Mesenchymal stem cell (in vitro differentiated cells and primary cell): Measurements from ENCODE around the gene PRKD2.

Experiments used
- DNase-seq: peaks from one replicate; pipeline ENCODE4 v3.0.0-alpha.2; 2013
- H2AFZ ChIP-seq: one replicate; pipeline ENCODE4 v1.6.1; 2013; ENCODE audit warnings: low read depth, mild to moderate bottlenecking, control low read depth, inconsistent platforms, low read length, moderate library complexity
- H2AK5ac ChIP-seq: 2 replicates; pipeline ENCODE4 v1.6.1; 2013; ENCODE audit warnings: low read length, moderate library complexity, mild to moderate bottlenecking, inconsistent platforms; ENCODE audit not compliant: severe bottlenecking
- H2BK120ac ChIP-seq: one replicate; pipeline ENCODE4 v1.6.1; 2013; ENCODE audit warnings: low read depth, mild to moderate bottlenecking, inconsistent platforms, low read length, moderate library complexity
- H2BK12ac ChIP-seq, 2 experiments: one replicate each; pipeline ENCODE4 v1.6.1; 2013; ENCODE audit warnings: inconsistent platforms in 2 of 2, low read length in 2 of 2, mild to moderate bottlenecking in 2 of 2, moderate library complexity in 2 of 2, control low read depth in 1 of 2
- H2BK15ac ChIP-seq: one replicate; pipeline ENCODE4 v1.6.1; 2013; ENCODE audit warnings: mild to moderate bottlenecking, low read depth, inconsistent platforms; ENCODE audit not compliant: poor library complexity, severe bottlenecking
- H2BK5ac ChIP-seq: 2 replicates; pipeline ENCODE4 v1.6.1; 2013; ENCODE audit warnings: low read depth, mild to moderate bottlenecking, low read length, control low read depth, inconsistent platforms; ENCODE audit not compliant: poor library complexity, severe bottlenecking
- H3K14ac ChIP-seq, 2 experiments: one replicate each; pipeline ENCODE4 v1.6.1; 2013; ENCODE audit warnings: inconsistent platforms in 2 of 2, low read length in 2 of 2, control low read depth in 1 of 2, mild to moderate bottlenecking in 1 of 2, moderate library complexity in 1 of 2
- H3K18ac ChIP-seq, 2 experiments: one replicate each; pipeline ENCODE4 v1.6.1; 2013; ENCODE audit warnings: inconsistent platforms in 2 of 2, low read length in 2 of 2, control low read depth in 1 of 2, low read depth in 1 of 2, mild to moderate bottlenecking in 1 of 2
- H3K23ac ChIP-seq, 2 experiments: one replicate each; pipeline ENCODE4 v1.6.1; 2013; ENCODE audit warnings: inconsistent platforms in 2 of 2, low read length in 2 of 2, mild to moderate bottlenecking in 2 of 2, moderate library complexity in 2 of 2, control low read depth in 1 of 2
- H3K27ac ChIP-seq: 2 replicates; pipeline ENCODE4 v1.5.1; 2013; ENCODE audit warnings: mild to moderate bottlenecking, moderate library complexity, low read length, control low read depth, inconsistent platforms; ENCODE audit not compliant: poor library complexity, severe bottlenecking
- H3K27me3 ChIP-seq, 2 experiments: 2 replicates each; pipeline versions ENCODE4 v1.6.1 to v1.7.0; 2013; ENCODE audit warnings: low read length in 2 of 2, mild to moderate bottlenecking in 2 of 2, moderate library complexity in 2 of 2, control low read depth in 1 of 2, inconsistent platforms in 1 of 2; ENCODE audit not compliant: control insufficient read depth in 1 of 2, insufficient read depth in 1 of 2
- H3K36me3 ChIP-seq, 2 experiments: 2 replicates each; pipeline versions ENCODE4 v1.6.1 to v1.7.0; 2013; ENCODE audit warnings: low read length in 2 of 2, control low read depth in 1 of 2, inconsistent platforms in 1 of 2, low read depth in 1 of 2, mild to moderate bottlenecking in 1 of 2; ENCODE audit not compliant: insufficient read depth in 2 of 2, control insufficient read depth in 1 of 2
- H3K4ac ChIP-seq, 2 experiments: one replicate each; pipeline ENCODE4 v1.6.1; 2013; ENCODE audit warnings: inconsistent platforms in 2 of 2, low read length in 2 of 2, mild to moderate bottlenecking in 2 of 2, moderate library complexity in 2 of 2, control low read depth in 1 of 2, low read depth in 1 of 2
- H3K4me1 ChIP-seq: 2 replicates; pipeline ENCODE4 v1.6.1; 2013; ENCODE audit warnings: low read depth, low read length, control low read depth; ENCODE audit not compliant: control insufficient read depth, insufficient read depth
- H3K4me2 ChIP-seq: 2 replicates; pipeline ENCODE4 v1.6.1; 2013; ENCODE audit warnings: low read length, mild to moderate bottlenecking, inconsistent platforms; ENCODE audit not compliant: poor library complexity, severe bottlenecking
- H3K4me3 ChIP-seq, 2 experiments: 2 replicates each; pipeline versions ENCODE4 v1.5.1 to v1.7.0; 2013; ENCODE audit warnings: low read length in 2 of 2, mild to moderate bottlenecking in 2 of 2, control low read depth in 1 of 2, low read depth in 1 of 2; ENCODE audit not compliant: insufficient read depth in 1 of 2
- H3K79me1 ChIP-seq: replicated peaks from 2 replicates; pipeline ENCODE4 v1.6.1; 2013; ENCODE audit warnings: mild to moderate bottlenecking, control low read depth, low read length, inconsistent platforms; ENCODE audit not compliant: poor library complexity, severe bottlenecking
- H3K9ac ChIP-seq: 2 replicates; pipeline ENCODE4 v1.7.0; 2013; ENCODE audit warnings: mild to moderate bottlenecking, low read length, moderate library complexity
- H3K9me3 ChIP-seq: 2 replicates; pipeline ENCODE4 v1.7.0; 2013; ENCODE audit warnings: mild to moderate bottlenecking, low read length; ENCODE audit not compliant: control insufficient read depth
- H4K8ac ChIP-seq: one replicate; pipeline ENCODE4 v1.6.1; 2013; ENCODE audit warnings: inconsistent platforms, mild to moderate bottlenecking, low read length, moderate library complexity
- H4K91ac ChIP-seq: one replicate; pipeline ENCODE4 v1.6.1; 2013; ENCODE audit warnings: mild to moderate bottlenecking, low read length, inconsistent platforms
- WGBS: methylation state at CpG from one replicate; pipeline ENCODE4 v1.1.7; 2013; ENCODE audit warnings: mixed read lengths; 5-methylcytosine and 5-hydroxymethylcytosine counted together

PRKD2 gene

DNA sequence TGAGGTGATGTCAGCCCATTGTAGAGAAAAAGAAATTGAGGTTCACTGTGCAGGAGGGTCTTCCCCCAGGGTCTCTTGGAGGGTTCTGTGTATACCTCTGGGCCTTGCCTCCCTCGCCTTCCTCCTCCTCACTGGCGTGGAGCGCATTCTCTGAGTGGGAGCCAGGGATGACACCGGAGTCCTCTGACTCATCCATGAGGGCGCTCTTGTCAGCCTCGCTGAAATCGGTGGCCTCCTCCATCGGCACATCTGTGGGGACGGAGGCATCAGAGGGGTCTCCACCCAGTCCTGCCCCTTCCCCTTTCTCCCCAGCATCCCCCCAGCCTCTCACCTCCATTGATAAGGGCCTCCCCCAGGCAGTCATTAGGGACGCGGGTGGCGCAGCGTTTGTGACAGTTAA lies 16.2 kb downstream of the PRKD2 start:
- Histone ChIP-seq H3K4me2 (no peak overlapping the region), H3K36me3 (peaks cover 72 to 74% of the 10 kb centered on the region in 2 experiments), H3K79me1 (peaks cover 19% of the 10 kb centered on the region), H3K4me3 (no peak overlapping the region), H4K8ac (no peak overlapping the region), H2AFZ (no peak overlapping the region), H3K14ac (no peak overlapping the region), H3K27ac (no peak overlapping the region), H3K23ac (no peak overlapping the region), H2BK5ac (no peak overlapping the region), H2BK12ac (no peak overlapping the region), H3K9me3 (no peaks in the 10 kb centered on the region), H2AK5ac (no peak overlapping the region), H3K4ac (no peak overlapping the region), H4K91ac (no peak overlapping the region), H3K27me3 (no peaks in the 10 kb centered on the region), H3K4me1 (peaks cover 10% of the 10 kb centered on the region), H3K9ac (no peak overlapping the region), H2BK120ac (no peak overlapping the region), H2BK15ac (no peak overlapping the region), H3K18ac (no peak overlapping the region)
- 88% methylated on average over 9 of the region's 13 CpGs for WGBS
- DNase-seq = no peak

DNA sequence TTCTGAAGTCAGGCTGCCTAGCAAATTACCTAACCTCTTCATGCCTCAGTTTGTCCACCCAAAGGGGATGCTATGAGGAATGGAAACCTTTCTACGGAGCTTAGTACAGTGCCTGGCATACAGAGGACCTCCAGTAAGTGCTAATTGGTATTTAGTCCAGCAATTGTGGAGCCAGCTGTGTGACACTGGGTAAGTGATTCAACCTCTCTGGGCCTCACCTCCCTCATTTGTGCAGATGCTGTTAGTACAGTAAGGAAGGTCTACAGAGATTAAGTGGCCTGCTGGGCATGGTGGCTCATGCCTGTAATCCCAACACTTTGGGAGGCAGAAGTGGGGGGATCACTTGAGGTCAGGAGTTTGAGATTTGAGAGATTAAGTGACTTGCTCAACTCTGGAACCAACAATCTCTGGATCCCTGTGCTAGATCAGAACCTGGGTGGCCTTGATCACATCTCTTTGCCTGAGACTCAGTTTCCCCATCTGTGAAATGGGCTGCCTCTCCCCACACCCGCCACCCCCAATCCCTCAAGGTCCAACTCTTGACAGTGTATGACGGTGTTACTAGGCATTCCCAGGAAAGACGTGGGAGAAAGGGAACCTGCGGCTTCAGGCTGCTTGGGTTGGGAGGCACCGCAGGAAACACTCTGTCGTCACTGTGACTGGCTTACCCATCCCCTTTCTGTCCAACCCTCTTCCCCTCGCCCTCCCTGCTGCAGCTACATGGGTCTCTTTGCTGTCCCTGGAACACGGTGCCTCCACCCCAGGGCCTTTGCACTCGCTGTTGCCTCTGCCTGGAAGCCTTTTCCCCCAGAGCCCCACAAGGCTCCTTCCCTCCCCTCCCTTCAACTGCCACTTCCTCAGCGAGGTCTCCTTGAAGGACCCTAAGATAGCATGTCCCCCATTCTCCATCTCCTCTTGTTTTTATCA lies 18.3 kb downstream of the PRKD2 start:
- no peak overlapping the region for H3K4ac ChIP-seq
- DNase-seq = no peak
- H2BK120ac ChIP-seq = no peak overlapping the region
- H2BK15ac ChIP-seq = no peak overlapping the region
- H4K91ac ChIP-seq = no peak overlapping the region
- H3K4me2 ChIP-seq = no peak overlapping the region
- H3K23ac ChIP-seq = no peak overlapping the region
- no peak overlapping the region for H3K18ac ChIP-seq
- peaks cover 73 to 83% of the 10 kb centered on the region in 2 experiments for H3K36me3 ChIP-seq
- H3K4me3 ChIP-seq = no peak overlapping the region
- H3K4me1 ChIP-seq = peaks cover 10% of the 10 kb centered on the region
- H3K14ac ChIP-seq = no peak overlapping the region
- H2BK5ac ChIP-seq = no peak overlapping the region
- H2BK12ac ChIP-seq = no peak overlapping the region
- H2AK5ac ChIP-seq = no peak overlapping the region
- no peaks in the 10 kb centered on the region for H3K9me3 ChIP-seq
- no peak overlapping the region for H3K9ac ChIP-seq
- 96% methylated on average over 11 of the region's 11 CpGs for WGBS
- no peak overlapping the region for H4K8ac ChIP-seq
- H3K79me1 ChIP-seq = peaks cover 10% of the 10 kb centered on the region
- no peaks in the 10 kb centered on the region for H3K27me3 ChIP-seq
- no peak overlapping the region for H3K27ac ChIP-seq
- no peak overlapping the region for H2AFZ ChIP-seq

DNA sequence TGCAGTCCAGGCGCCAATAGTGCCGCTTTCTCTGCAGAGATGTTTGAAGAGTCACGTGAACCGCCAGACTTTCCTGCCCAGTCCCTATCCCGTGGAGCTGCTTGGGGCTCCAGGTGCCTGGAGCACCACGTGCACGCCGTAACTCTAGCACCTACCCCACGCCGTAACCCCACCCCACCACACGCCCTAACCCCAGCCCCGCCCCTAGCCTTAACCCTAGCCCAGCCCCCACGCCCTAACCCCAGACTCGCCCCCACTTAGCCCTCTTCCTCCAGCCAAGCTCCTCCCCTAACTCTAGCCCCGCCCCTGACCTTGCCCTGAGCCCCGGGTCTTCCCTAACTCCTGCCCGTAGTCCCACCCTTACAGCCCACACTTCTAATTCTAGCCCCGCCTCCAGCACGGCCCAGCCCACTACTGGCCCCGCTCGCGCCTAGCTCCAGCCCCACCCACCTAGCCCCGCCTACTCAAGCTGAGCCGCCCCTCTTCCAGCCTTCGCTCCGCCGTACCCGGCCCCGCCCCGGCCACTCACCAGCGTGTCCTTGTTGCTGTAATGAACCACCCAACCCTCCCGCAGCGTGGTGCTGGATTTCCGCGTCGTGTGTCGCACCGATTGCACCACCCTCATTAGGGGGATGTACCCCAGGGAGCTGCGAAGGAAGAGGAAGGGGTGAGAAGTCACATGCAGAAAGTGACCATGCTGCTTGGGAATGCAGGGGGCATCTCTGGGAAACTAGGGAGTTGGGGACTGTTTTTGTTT lies 19.5 kb downstream of the PRKD2 start:
- Histone ChIP-seq H4K91ac (no peak overlapping the region), H3K27ac (no peak overlapping the region), H2BK12ac (no peak overlapping the region), H2BK15ac (no peak overlapping the region), H3K27me3 (no peaks in the 10 kb centered on the region), H2BK120ac (no peak overlapping the region), H3K4me3 (no peak overlapping the region), H3K4ac (no peak overlapping the region), H2AK5ac (no peak overlapping the region), H3K4me2 (peak overlapping the region; percentile 60), H3K9me3 (no peaks in the 10 kb centered on the region), H3K14ac (no peak overlapping the region), H3K9ac (peak overlapping the region; percentile 26), H3K18ac (no peak overlapping the region), H4K8ac (no peak overlapping the region), H3K23ac (no peak overlapping the region), H2BK5ac (no peak overlapping the region), H3K79me1 (peaks cover 18% of the 10 kb centered on the region), H3K36me3 (peaks cover 78 to 85% of the 10 kb centered on the region in 2 experiments), H3K4me1 (peaks cover 10% of the 10 kb centered on the region), H2AFZ (no peak overlapping the region)
- DNase-seq = peak; percentile 88
- 36% methylated on average over 39 of the region's 39 CpGs for WGBS

DNA sequence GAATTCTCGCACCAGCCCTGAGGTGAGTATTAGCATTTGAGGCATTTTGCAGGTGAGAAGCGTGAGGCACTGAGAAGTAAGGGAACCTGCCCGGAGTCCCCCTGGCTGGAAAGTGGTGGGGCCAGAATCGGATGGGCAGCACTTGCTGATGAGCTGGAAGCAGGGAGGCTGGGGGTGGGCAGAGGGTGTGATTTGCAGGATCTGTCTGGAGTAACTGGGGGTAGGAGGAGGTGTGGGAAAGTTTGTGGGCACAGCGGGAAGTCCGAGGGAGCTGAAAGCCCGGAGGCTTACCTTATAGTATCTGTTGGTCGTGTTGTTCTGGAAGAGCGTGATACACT lies 20.1 kb downstream of the PRKD2 start:
- Histone ChIP-seq H3K79me1 (peaks cover 21% of the 10 kb centered on the region), H2AK5ac (no peak overlapping the region), H3K4me1 (peaks cover 10% of the 10 kb centered on the region), H2BK5ac (no peak overlapping the region), H3K9me3 (no peaks in the 10 kb centered on the region), H2BK15ac (no peak overlapping the region), H2BK12ac (no peak overlapping the region), H3K9ac (no peak overlapping the region), H3K4me3 (no peak overlapping the region), H4K91ac (no peak overlapping the region), H3K4ac (no peak overlapping the region), H3K23ac (no peak overlapping the region), H3K14ac (no peak overlapping the region), H4K8ac (no peak overlapping the region), H2AFZ (no peak overlapping the region), H3K4me2 (peak overlapping the region; percentile 60), H3K36me3 (peaks cover 81 to 85% of the 10 kb centered on the region in 2 experiments), H2BK120ac (no peak overlapping the region), H3K27me3 (no peaks in the 10 kb centered on the region), H3K27ac (no peak overlapping the region), H3K18ac (no peak overlapping the region)
- DNase-seq = no peak
- 84% methylated on average over 9 of the region's 9 CpGs for WGBS
